Glomerular endothelial cell (primary cell): ENCODE results near the gene GZF1. TPM values are rescaled to one million over a fixed set of nuclear protein-coding genes. Genes with fewer than 3 reads are reported as not detected.

Source experiments
- DNase-seq: peaks from one replicate; pipeline ENCODE4 v3.0.0-alpha.2; 2011; ENCODE audit warnings: low read depth, low spot score; ENCODE audit errors: extremely low read depth
- total RNA-seq: library from RNA; depleted of rRNA; stranded (reverse); fragments of >200 nt; gene quantifications from 2 replicates; pipeline ENCODE4 v1.2.3, GENCODE V29; 2015

Gene GZF1
- total RNA-seq, 1 donor from 2014 or later = 11.2 TPM

- no peak for DNase-seq
Measured at GRCh38 chr20:23368316-23369071, 6.5 kb downstream of the GZF1 start.

GRCh38 chr20:23369072-23369823 lies 7.3 kb downstream of the GZF1 start:
- DNase-seq = no peak

GRCh38 chr20:23370274-23370673 lies 8.3 kb downstream of the GZF1 start:
- DNase-seq = no peak

- DNase-seq = no peak
Measured at GRCh38 chr20:23370873-23371272, 8.9 kb downstream of the GZF1 start.

- DNase-seq = no peak
Measured at GRCh38 chr20:23371496-23371895, 9.5 kb downstream of the GZF1 start.

GRCh38 chr20:23374441-23374840 lies 12.5 kb downstream of the GZF1 start:
- DNase-seq = no peak

GRCh38 chr20:23375827-23376226 lies 13.8 kb downstream of the GZF1 start:
- no peak for DNase-seq

- no peak for DNase-seq
Measured at GRCh38 chr20:23379772-23380171, 17.8 kb downstream of the GZF1 start.

- no peak for DNase-seq
Measured at GRCh38 chr20:23381876-23382275, 19.9 kb downstream of the GZF1 start.

GRCh38 chr20:23386304-23387117 lies 24.5 kb downstream of the GZF1 start:
- DNase-seq = no peak

- no peak for DNase-seq
Measured at GRCh38 chr20:23387118-23387443, 25.1 kb downstream of the GZF1 start.

DNA sequence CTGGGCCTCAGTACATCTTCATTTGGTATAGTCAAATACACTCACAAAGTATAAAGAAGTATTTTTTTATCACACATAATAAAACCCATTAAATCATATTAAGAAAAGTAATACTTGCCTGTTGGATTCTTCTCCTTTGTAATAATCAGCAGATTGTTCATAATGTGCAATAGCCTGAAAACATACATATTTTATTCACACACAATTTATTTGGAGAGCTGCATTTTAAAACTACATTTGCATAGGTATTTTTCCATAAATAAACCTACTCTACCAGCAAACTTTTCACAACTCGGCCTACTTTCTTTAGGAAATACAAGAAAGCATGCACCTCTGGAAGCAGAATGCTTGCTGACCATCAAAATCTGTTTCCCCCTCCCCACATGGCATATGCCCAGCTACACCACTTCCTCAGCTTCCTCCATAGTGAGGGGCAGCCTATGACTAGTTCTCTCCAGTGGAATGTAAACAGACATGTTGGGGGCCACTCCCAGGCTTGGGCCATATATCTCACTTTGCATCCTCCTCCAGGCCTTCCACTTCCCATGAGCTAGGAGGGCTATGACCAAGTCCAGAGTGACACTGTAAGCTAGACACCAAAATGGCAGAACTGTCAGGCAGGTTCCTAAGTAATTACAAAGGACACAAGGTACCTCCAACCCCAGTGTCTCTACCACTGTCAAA lies 28.3 kb downstream of the GZF1 start:
- DNase-seq = no peak

DNA sequence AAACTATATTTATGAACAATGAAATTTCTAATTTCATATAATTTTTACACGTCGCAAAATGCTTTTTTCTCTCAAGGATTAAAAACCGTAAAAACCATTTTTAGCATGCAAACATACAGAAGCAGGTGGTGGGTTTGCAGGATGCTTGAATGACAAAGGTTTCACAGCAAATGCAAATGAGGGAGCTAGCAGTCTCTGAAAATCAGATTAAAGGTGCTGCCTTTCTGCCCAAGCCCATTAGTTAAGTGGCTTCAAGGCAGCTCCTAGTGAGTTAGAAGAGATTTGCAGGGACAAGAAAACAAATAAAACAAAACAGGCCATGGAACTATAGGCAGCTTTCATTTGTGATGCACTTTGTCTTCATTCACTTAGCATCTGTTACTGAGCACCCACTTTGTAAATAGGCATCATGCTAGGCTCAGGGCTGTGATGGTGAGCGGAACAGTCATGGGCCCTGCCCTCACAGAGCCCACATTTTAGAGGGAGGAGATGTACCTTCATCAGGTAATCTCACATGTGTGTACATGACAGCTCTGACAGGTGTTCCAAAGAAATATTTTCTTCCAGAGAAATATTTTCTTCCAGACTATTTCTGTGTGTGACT lies 29.8 kb downstream of the GZF1 start:
- DNase-seq = no peak

- DNase-seq = no peak
Measured at GRCh38 chr20:23393996-23394775, 32.2 kb downstream of the GZF1 start.

- DNase-seq = no peak
Measured at GRCh38 chr20:23396950-23397627, 35.1 kb downstream of the GZF1 start.

- no peak for DNase-seq
Measured at GRCh38 chr20:23397961-23398360, 36.0 kb downstream of the GZF1 start.

- DNase-seq = no peak
Measured at GRCh38 chr20:23399568-23400241, 37.7 kb downstream of the GZF1 start.

- DNase-seq = no peak
Measured at GRCh38 chr20:23401051-23401450, 39.1 kb downstream of the GZF1 start.

GRCh38 chr20:23403751-23404150 lies 41.8 kb downstream of the GZF1 start:
- no peak for DNase-seq
